Measurements from ENCODE around the gene TSNAX.

Gene TSNAX

GRCh38 chr1:231601824-231602672 is 73.6 kb downstream of the TSNAX start:
- no peak for DNase-seq (ENCODE audit: low spot score)

- DNase-seq (ENCODE audit: low spot score): no peak
These were observed 74.2 kb downstream of the TSNAX start for GRCh38 chr1:231602673-231602984.

DNA sequence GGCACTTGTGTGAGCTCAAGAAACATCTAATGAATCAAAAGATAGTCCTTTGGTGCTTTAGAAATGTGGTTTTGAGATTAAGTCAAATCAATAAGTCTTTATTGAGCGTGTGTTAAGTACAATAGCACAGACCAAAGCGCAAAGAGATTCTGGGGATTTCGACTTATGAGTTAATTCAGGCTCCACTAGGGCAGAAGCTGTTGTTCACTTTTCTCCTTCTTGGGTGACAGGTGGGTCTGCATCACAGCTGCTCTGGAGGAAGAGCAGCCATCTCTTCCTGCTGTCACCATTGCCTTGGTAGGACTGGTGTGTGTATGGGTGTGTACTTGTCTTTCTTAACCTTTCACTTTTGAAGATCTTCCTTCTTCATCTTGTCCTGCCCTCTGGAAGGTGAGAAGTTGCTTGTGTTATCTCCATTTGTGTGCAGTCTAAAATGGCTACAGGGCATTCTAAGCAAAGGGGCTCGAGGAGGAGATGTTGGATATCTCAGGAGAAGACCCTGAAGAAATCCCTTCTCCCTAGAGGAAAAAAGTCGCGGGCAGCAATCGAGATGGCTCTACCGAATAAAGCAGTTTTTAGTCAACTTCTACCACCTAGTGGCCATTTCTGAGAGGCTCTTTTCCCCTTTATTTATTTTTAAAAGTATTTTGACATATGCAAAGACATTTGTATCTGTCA is 75.3 kb downstream of the TSNAX start:
- DNase-seq (ENCODE audit: low spot score): peak; percentile 64

DNA sequence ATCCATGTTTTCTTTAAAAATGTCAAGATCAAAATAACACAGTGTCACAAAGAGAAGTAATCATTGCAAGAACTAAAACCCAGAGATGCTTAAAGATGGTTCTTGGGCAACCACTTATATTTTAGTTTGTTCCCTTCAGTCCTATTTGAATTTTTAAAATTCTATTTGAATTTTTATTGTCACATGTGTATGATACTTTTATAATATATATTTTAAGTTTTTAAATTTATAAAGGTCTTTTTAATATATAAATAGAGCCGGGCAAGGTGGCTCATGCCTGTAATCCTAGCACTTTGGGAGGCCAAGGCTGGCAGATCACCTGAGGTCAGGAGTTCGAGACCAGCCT is 75.8 kb downstream of the TSNAX start:
- DNase-seq (ENCODE audit: low spot score): no peak

- DNase-seq (ENCODE audit: low spot score): no peak
These were observed 77.0 kb downstream of the TSNAX start for GRCh38 chr1:231605149-231606100.

DNA sequence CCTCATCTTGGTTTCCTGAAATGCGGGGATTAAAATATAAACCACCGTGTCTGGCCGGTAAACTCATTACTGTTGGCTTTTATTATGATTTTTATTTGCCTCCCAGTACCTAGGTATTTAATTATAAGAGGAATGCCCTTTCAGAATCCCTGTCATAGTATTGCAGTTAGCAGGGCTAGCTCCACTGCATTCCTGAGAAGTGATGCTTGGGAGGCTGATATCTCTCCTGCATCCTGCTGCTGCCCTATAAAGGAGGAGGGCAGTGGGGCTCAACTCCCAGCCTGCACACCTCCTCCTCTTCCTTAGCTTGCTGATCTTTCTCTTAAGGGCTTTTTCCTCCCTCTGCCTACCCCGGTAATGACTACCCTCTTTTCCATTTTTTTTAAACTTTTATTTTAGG is 78.2 kb downstream of the TSNAX start:
- DNase-seq (ENCODE audit: low spot score): no peak

DNA sequence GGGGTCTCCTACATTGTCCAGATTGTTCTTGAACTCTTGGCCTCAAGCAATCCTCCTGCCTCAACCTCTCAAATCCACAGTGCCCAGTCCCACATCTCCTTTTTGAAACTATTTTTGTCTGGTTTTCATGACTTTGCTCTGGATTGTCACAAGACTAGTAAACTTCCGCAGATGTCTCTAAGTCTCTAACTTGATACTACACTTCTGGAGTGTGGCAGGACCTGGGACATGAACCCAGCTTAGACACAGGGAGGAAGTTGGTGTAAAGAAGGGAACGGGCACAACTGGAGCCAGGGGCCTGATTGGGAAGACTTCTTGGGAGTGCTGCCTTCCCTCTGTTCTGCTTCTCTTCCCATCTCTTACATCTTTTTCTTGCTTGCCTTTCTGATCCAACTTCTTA is 81.9 kb downstream of the TSNAX start:
- DNase-seq (ENCODE audit: low spot score): no peak

DNA sequence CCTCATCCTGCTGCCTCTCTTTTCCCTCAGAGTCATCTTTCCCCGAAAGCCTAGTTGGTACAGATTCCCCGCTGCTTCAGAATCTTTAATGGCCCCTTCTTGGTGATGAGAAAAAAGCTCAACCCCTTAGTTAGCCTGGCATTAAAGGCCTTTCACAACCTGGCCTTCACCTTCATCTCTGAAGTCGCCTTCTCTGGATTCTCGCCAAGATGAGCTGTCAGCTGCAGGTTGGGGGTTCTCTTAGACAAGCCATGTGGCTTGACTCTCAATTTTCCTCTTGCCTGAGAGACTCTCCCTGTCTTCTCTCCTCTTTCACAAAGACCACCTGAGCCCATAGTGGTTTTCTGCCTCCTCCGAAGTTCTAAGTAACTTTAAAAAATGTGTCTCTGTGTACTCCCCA is 82.6 kb downstream of the TSNAX start:
- no peak for DNase-seq (ENCODE audit: low spot score)

- DNase-seq (ENCODE audit: low spot score): no peak
These were observed 83.4 kb downstream of the TSNAX start for GRCh38 chr1:231611851-231612250.

GRCh38 chr1:231612393-231613089 is 84.1 kb downstream of the TSNAX start:
- peak; percentile 54 for DNase-seq (ENCODE audit: low spot score)

DNA sequence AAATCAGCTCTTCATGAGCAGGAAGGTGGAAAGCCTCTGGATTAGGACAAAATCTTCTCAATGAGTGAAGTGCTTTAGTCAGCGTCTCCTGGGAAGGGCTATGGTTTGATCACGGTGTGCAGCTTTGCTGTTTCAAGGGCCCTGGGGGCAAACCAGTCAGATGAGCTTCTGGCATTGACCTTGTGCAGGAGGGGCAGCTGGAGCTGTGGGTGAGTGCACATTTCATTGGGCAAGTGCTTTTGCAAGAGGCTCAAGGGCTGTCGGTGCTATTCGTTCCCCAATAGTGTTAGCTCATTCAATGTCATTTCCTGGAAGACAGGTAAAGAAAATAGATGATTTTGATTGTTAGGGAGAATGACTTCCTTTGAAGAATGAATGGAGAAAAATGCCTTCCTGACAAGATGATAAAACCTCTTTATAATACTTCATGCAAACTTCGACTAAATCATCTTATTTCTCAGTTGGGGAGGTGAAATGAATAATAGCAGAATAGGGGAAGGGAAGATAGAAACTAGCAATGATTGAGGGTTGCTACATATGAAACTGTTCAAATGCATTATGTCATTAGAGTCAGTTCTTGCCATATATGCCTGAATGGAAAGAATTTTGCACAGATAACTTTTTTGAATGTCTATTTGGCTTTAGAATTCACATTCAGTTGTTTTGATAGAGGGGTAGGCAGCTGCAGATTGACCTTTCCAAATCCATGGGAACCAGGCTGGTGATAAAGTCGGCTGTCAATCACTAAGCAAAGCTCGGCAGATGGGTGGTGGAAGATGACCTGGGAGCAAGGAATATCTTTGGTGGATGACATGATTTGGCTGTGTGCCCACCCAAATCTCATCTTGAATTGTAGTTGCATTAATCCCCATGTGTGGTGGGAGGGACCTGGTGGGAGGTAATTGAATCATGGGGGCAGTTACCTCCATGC is 85.2 kb downstream of the TSNAX start:
- DNase-seq (ENCODE audit: low spot score): no peak

Data from CD4-positive, alpha-beta T cell treated with Interleukin-15 for 4 hours (primary cell).